ENCODE measurements around the gene FCER1G. TPM values are rescaled to one million over a fixed set of nuclear protein-coding genes. Genes with fewer than 3 reads are reported as not detected.
"Not testable (repeated sequence)": the region's sequence is repeated elsewhere in the genome, so short reads cannot be mapped to it uniquely, and the experiment has no call there.

Gene FCER1G
- total RNA-seq, 1 experiment from 2014 or later, result 2.0 TPM

GRCh38 chr1:161229896-161230295 is 14.8 kb downstream of the FCER1G start:
- no peak for DNase-seq (ENCODE audit: low spot score)

- no peak for DNase-seq (ENCODE audit: low spot score)
Observed at GRCh38 chr1:161230762-161231161, 15.7 kb downstream of the FCER1G start.

GRCh38 chr1:161233102-161233501 is 18.0 kb downstream of the FCER1G start:
- no peak for DNase-seq (ENCODE audit: low spot score)

- no peak for DNase-seq (ENCODE audit: low spot score)
Observed at GRCh38 chr1:161235957-161236775, 21.1 kb downstream of the FCER1G start.

GRCh38 chr1:161238039-161238473 is 23.0 kb downstream of the FCER1G start, which contains the start of gene NR1I3:
Gene NR1I3, minus strand, starts transcription at chr1:161238203. Its CDS starts 1,638 bp downstream, at chr1:161236565.
- DNase-seq (ENCODE audit: low spot score), result no peak

- no peak for DNase-seq (ENCODE audit: low spot score)
Observed at GRCh38 chr1:161241682-161242081, 26.6 kb downstream of the FCER1G start.

GRCh38 chr1:161242313-161242712 is 27.2 kb downstream of the FCER1G start:
- no peak for DNase-seq (ENCODE audit: low spot score)

- DNase-seq (ENCODE audit: low spot score), result no peak
Observed at GRCh38 chr1:161244888-161245287, 29.8 kb downstream of the FCER1G start.

GRCh38 chr1:161250100-161250499 is 35.0 kb downstream of the FCER1G start:
- not testable (repeated sequence) for DNase-seq (ENCODE audit: low spot score)

- no peak for DNase-seq (ENCODE audit: low spot score)
Observed at GRCh38 chr1:161250829-161251228, 35.7 kb downstream of the FCER1G start.

GRCh38 chr1:161251579-161251978 is 36.5 kb downstream of the FCER1G start:
- no peak for DNase-seq (ENCODE audit: low spot score)

- DNase-seq (ENCODE audit: low spot score), result not testable (repeated sequence)
Observed at GRCh38 chr1:161255302-161255701, 40.2 kb downstream of the FCER1G start.

GRCh38 chr1:161255955-161256520 is 40.9 kb downstream of the FCER1G start:
- DNase-seq (ENCODE audit: low spot score), result not testable (repeated sequence)

GRCh38 chr1:161257109-161257508 is 42.0 kb downstream of the FCER1G start:
- not testable (repeated sequence) for DNase-seq (ENCODE audit: low spot score)

GRCh38 chr1:161258439-161259344 is 43.6 kb downstream of the FCER1G start, which contains the start of gene PCP4L1:
Gene PCP4L1, plus strand, starts transcription at chr1:161258745. Its CDS starts 230 bp downstream, at chr1:161258975.
- no peak for DNase-seq (ENCODE audit: low spot score)

- no peak for DNase-seq (ENCODE audit: low spot score)
Observed at GRCh38 chr1:161259345-161259702, 44.2 kb downstream of the FCER1G start.

GRCh38 chr1:161259765-161260164 is 44.7 kb downstream of the FCER1G start:
- DNase-seq (ENCODE audit: low spot score), result no peak

GRCh38 chr1:161260376-161261260 is 45.5 kb downstream of the FCER1G start:
- DNase-seq (ENCODE audit: low spot score), result no peak

- no peak for DNase-seq (ENCODE audit: low spot score)
Observed at GRCh38 chr1:161261261-161262235, 46.5 kb downstream of the FCER1G start.

- DNase-seq (ENCODE audit: low spot score), result no peak
Observed at GRCh38 chr1:161265305-161265704, 50.2 kb downstream of the FCER1G start.

Measured in H4 (cell line).